Astrocyte (in vitro differentiated cells and primary cell): ENCODE results near the gene NCAPG2. TPM values are rescaled to one million over a fixed set of nuclear protein-coding genes. Genes with fewer than 3 reads are reported as not detected.
A peak's percentile ranks its signal among the peaks of the same experiment; 100 is the strongest.
"Not testable (repeated sequence)": the region's sequence is repeated elsewhere in the genome, so short reads cannot be mapped to it uniquely, and the experiment has no call there.

Experiments used
- DNase-seq: peaks from one replicate; pipeline ENCODE4 v3.0.0-alpha.2; 2010; ENCODE audit warnings: low read depth
- FAIRE-seq: peaks from 2 replicates; lab custom pipeline; 2011; peaks lifted over from hg19 to GRCh38; lab: Jason Lieb, UNC
- H2AFZ ChIP-seq: 2 replicates; pipeline ENCODE4 v1.6.0; 2012; ENCODE audit warnings: low read depth, low read length, inconsistent platforms
- H3K27ac ChIP-seq: 2 replicates; pipeline ENCODE4 v1.5.1; 2011; ENCODE audit warnings: low read depth, low read length, inconsistent platforms
- H3K27me3 ChIP-seq: 2 replicates; pipeline ENCODE4 v1.6.0; 2011; ENCODE audit warnings: low read length, inconsistent platforms; ENCODE audit not compliant: insufficient read depth
- H3K36me3 ChIP-seq: 2 replicates; pipeline ENCODE4 v1.5.1; 2011; ENCODE audit warnings: low read length, inconsistent platforms; ENCODE audit not compliant: insufficient read depth
- H3K4me1 ChIP-seq: 2 replicates; pipeline ENCODE4 v1.5.1; 2011; ENCODE audit warnings: low read length, inconsistent platforms; ENCODE audit not compliant: insufficient read depth
- H3K4me2 ChIP-seq: 2 replicates; pipeline ENCODE4 v1.6.0; 2012; ENCODE audit warnings: low read length, inconsistent platforms
- H3K4me3 ChIP-seq: 2 replicates; pipeline ENCODE4 v1.5.1; 2011; ENCODE audit warnings: low read depth, mild to moderate bottlenecking, low read length, inconsistent platforms; ENCODE audit not compliant: insufficient read depth
- H3K79me2 ChIP-seq: 2 replicates; pipeline ENCODE4 v1.6.0; 2012; ENCODE audit warnings: mild to moderate bottlenecking, low read length, inconsistent platforms; ENCODE audit not compliant: insufficient read depth
- H3K9ac ChIP-seq: 2 replicates; pipeline ENCODE4 v1.6.0; 2012; ENCODE audit warnings: mild to moderate bottlenecking, low read length, inconsistent platforms
- H3K9me3 ChIP-seq: 2 replicates; pipeline ENCODE4 v1.5.1; 2012; ENCODE audit warnings: low read depth, mild to moderate bottlenecking, low read length, inconsistent platforms; ENCODE audit not compliant: insufficient read depth
- H4K20me1 ChIP-seq: 2 replicates; pipeline ENCODE4 v1.6.0; 2012; ENCODE audit warnings: low read length, inconsistent platforms; ENCODE audit not compliant: insufficient read depth
- H3K27ac Mint-ChIP-seq: one replicate; pipeline ENCODE4 v1.8.0; 2021; ENCODE audit warnings: mild to moderate bottlenecking, mixed read lengths; ENCODE audit not compliant: unreplicated experiment
- H3K27me3 Mint-ChIP-seq: one replicate; pipeline ENCODE4 v1.8.0; 2021; ENCODE audit warnings: low read depth, mixed read lengths; ENCODE audit not compliant: unreplicated experiment
- H3K36me3 Mint-ChIP-seq: one replicate; pipeline ENCODE4 v1.8.0; 2021; ENCODE audit warnings: low read depth, mixed read lengths; ENCODE audit not compliant: unreplicated experiment
- H3K4me1 Mint-ChIP-seq: one replicate; pipeline ENCODE4 v1.8.0; 2021; ENCODE audit warnings: low read depth, mixed read lengths; ENCODE audit not compliant: unreplicated experiment
- H3K4me3 Mint-ChIP-seq: one replicate; pipeline ENCODE4 v1.8.0; 2021; ENCODE audit warnings: mild to moderate bottlenecking, moderate library complexity, mixed read lengths; ENCODE audit not compliant: unreplicated experiment
- H3K9me3 Mint-ChIP-seq: one replicate; pipeline ENCODE4 v1.8.0; 2021; ENCODE audit warnings: mild to moderate bottlenecking, mixed read lengths; ENCODE audit not compliant: unreplicated experiment
- CTCF ChIP-seq: IDR thresholded peaks from 2 replicates; pipeline ENCODE4 v1.5.1; 2011; ENCODE audit warnings: low read depth, mild to moderate bottlenecking, inconsistent platforms, low read length, moderate library complexity; ENCODE audit not compliant: insufficient read depth
- EZH2 ChIP-seq: IDR thresholded peaks from 2 replicates; pipeline ENCODE4 v1.6.1; 2012; ENCODE audit warnings: mild to moderate bottlenecking, low read length, inconsistent platforms; ENCODE audit not compliant: insufficient read depth
- total RNA-seq: library from RNA; stranded (reverse); gene quantifications from 2 replicates; pipeline ENCODE4 v1.2.1, GENCODE V29; 2021

Gene NCAPG2
- total RNA-seq, 1 donor from 2014 or later: 9.6 TPM

GRCh38 chr7:158705234-158705850, 738 bp upstream of the NCAPG2 start:
- peaks cover 3% of the 10 kb centered on the region for H3K4me1 Mint-ChIP-seq
- H3K9me3 Mint-ChIP-seq: peaks cover 4% of the 10 kb centered on the region
- no peak for FAIRE-seq
- H3K4me3 Mint-ChIP-seq: peak overlapping the region; percentile 86
- TF ChIP-seq CTCF (no peak), EZH2 (no peak)
- Histone ChIP-seq H3K9ac (peak overlapping the region; percentile 97), H3K36me3 (peaks cover 5% of the 10 kb centered on the region), H3K79me2 (peaks cover 42% of the 10 kb centered on the region), H3K4me2 (peak overlapping the region; percentile 93), H3K27me3 (no peaks in the 10 kb centered on the region), H2AFZ (peak overlapping the region; percentile 50), H3K9me3 (no peaks in the 10 kb centered on the region), H3K4me3 (peak overlapping the region; percentile 86), H3K27ac (peak overlapping the region; percentile 11), H4K20me1 (no peaks in the 10 kb centered on the region), H3K4me1 (peaks cover 7% of the 10 kb centered on the region)
- H3K27ac Mint-ChIP-seq: no peak overlapping the region
- no peaks in the 10 kb centered on the region for H3K27me3 Mint-ChIP-seq
- no peak for DNase-seq
- H3K36me3 Mint-ChIP-seq: no peaks in the 10 kb centered on the region

DNA sequence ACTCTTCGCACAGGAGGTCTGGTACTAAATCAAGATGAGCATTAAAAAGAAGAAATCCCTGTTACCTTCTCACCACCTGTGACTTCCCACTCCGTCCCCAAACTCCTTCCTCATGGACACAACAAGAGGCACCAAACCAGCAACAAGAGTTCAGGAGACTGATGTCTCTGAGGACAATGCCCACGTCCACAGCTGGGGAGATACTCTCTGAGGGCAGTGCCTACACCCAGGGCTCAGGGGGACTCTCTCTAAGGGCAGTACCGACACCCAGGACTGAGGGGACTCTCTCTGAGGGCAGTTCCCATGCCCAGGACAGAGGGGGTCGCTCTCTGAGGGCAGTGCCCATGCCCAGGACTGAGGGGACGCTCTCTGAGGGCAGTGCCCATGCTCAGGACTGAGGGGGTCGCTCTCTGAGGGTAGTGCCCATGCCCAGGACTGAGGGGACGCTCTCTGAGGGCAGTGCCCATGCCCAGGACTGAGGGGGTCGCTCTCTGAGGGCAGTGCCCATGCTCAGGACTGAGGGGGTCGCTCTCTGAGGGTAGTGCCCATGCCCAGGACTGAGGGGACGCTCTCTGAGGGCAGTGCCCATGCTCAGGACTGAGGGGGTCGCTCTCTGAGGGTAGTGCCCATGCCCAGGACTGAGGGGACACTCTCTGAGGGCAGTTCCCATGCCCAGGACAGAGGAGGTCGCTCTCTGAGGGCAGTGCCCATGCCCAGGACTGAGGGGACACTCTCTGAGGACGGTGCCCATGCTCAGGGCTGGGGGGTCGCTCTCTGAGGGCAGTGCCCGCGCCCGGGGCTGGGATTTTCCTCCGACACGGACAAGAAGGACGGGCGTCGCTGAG, 703 bp downstream of the NCAPG2 start:
- H3K4me3 Mint-ChIP-seq: peak overlapping the region; percentile 81
- H3K4me1 ChIP-seq, H3K27ac Mint-ChIP-seq, H3K36me3 Mint-ChIP-seq, H4K20me1 ChIP-seq, FAIRE-seq, H3K9me3 Mint-ChIP-seq, H3K27me3 Mint-ChIP-seq, H3K36me3 ChIP-seq, H3K9me3 ChIP-seq, DNase-seq, H3K27me3 ChIP-seq, H3K4me1 Mint-ChIP-seq: not testable (repeated sequence)
- Histone ChIP-seq H3K9ac (peak overlapping the region; percentile 97), H3K4me3 (peak overlapping the region; percentile 86), H3K27ac (peak overlapping the region; percentile 87), H3K4me2 (peak overlapping the region; percentile 93), H3K79me2 (peaks cover 57% of the 10 kb centered on the region), H2AFZ (peak overlapping the region; percentile 90)

DNA sequence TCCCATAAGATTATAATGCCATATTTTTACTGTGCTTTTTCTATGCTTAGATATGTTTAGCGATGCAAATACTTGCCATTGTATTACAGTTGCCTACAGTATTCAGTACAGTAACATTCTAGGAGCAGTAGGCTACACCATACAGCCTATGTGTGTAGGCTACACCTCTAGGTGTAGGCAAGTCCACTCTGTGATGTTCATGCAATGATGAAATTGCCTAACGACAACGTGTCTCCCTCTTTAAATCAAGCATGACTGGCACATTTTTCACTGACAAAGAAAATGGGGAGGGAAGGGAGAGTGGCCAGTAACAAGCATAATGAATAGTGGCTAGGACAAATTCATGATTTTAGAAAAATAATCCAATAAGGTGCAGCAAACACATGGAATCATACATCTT, 1.7 kb downstream of the NCAPG2 start:
- Histone ChIP-seq H2AFZ (no peak overlapping the region), H3K27ac (no peak overlapping the region), H3K27me3 (no peaks in the 10 kb centered on the region), H3K4me3 (peak overlapping the region; percentile 86), H3K36me3 (peaks cover 8% of the 10 kb centered on the region), H3K79me2 (peaks cover 66% of the 10 kb centered on the region), H3K4me2 (peak overlapping the region; percentile 93), H4K20me1 (no peaks in the 10 kb centered on the region), H3K4me1 (peaks cover 7% of the 10 kb centered on the region), H3K9ac (peak overlapping the region; percentile 97), H3K9me3 (no peaks in the 10 kb centered on the region)
- Mint-ChIP-seq H3K27ac (no peak overlapping the region), H3K4me3 (peak overlapping the region; percentile 81), H3K4me1 (peaks cover 2% of the 10 kb centered on the region), H3K27me3 (no peaks in the 10 kb centered on the region), H3K9me3 (peaks cover 1% of the 10 kb centered on the region), H3K36me3 (no peaks in the 10 kb centered on the region)
- DNase-seq (no peak), FAIRE-seq (no peak)
- TF ChIP-seq EZH2: no peak
- TF ChIP-seq CTCF: no peak
